Stimulated activated CD8-positive, alpha-beta memory T cell treated with anti-CD3 and anti-CD28 coated beads, Interleukin-7, amount 100 ng/mL, for 4 hours (primary cell): Measurements from ENCODE around the gene AKT1S1.
"Not testable (repeated sequence)": the region's sequence is repeated elsewhere in the genome, so short reads cannot be mapped to it uniquely, and the experiment has no call there.

Source experiments
- DNase-seq, 2 donors: peaks; one replicate each; pipeline ENCODE4 v3.0.0-alpha.2; 2020; ENCODE audit warnings: low read depth in 2 of 2

The AKT1S1 gene

GRCh38 chr19:49837009-49837310, 40.2 kb downstream of the AKT1S1 start:
- no peak for DNase-seq

DNA sequence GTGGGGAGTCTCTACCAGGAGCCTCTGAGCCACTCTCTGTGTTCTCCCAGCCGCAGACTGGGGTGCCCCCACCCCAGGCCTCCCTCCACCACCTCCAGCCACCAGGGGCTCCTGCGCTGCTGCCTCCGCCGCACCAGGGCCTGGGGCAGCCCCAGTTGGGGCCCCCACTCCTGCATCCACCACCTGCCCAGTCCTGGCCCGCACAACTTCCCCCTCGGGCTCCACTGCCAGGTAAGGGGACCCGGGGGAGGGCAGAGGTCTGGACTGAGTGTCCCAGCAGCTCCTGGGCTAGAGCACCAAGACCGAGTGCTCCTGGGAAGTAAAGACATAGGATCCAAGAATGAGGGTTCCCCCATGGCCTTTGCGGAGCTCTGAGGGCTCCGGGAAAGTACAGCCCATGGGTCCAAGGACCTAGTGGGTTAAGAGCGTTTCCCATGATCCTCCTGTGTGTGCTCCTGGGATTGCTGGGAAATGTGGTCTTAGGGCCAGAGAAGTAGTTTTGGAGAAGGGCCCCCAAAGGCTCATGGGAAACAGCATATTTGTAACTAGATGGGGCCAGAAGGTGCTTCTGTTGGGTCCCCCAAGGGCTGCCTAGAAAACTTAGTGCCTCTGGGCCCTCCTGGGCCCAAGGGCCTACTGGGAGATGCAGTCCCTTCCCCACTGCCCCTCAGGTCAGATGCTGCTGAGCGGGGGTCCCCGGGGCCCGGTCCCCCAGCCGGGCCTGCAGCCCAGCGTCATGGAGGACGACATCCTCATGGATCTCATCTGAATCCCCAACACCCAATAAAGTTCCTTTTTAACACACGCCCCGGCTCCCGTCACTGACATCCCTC, 40.8 kb downstream of the AKT1S1 start:
- DNase-seq: no peak

- no peak for DNase-seq
Observed at GRCh38 chr19:49835562-49835961, 41.6 kb downstream of the AKT1S1 start.

DNA sequence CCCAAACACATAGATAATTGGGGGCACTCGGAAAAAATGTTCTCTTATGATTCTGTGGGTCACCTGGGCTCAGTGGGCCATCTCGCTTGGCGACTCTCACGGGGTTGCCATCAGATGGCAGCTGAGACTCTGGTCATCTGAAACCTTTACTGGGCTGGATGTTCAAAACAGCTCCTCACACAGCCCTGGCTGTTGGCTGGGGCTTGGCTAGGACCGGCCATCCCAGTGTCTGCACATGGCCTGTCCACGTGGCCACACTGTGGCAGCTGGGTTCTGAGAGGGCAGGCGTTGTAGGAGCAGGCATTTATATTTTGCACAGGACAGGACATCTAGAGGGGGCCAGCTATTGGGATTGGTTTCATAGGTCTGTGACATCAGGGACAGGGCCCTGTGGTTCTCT, 43.6 kb downstream of the AKT1S1 start:
- DNase-seq: no peak

- no peak for DNase-seq
Observed at GRCh38 chr19:49832556-49832955, 44.6 kb downstream of the AKT1S1 start.

GRCh38 chr19:49831592-49831991, 45.6 kb downstream of the AKT1S1 start:
- no peak for DNase-seq

GRCh38 chr19:49830766-49831165, 46.4 kb downstream of the AKT1S1 start:
- DNase-seq: no peak

DNA sequence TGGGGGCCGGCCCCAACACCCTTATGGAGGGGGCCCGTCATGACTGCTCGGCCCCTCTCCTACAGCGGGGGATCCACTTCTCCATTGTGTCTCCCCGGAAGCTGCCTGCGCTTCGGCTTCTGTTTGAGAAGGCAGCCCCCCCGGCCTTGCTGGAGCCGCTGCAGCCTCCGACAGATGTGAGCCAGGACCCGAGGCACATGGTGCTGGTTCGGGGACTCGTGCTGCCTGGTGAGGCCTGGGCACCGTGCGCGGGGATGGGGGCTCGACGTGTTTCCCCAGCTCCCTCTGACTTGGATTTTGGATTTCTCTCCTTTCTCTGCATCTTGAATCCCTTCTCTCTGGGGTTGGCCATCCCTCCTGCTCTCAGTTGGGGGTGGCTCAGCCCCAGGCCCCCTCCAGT, 47.4 kb downstream of the AKT1S1 start:
- DNase-seq: no peak

- no peak for DNase-seq
Observed at GRCh38 chr19:49829200-49829599, 48.0 kb downstream of the AKT1S1 start.

DNA sequence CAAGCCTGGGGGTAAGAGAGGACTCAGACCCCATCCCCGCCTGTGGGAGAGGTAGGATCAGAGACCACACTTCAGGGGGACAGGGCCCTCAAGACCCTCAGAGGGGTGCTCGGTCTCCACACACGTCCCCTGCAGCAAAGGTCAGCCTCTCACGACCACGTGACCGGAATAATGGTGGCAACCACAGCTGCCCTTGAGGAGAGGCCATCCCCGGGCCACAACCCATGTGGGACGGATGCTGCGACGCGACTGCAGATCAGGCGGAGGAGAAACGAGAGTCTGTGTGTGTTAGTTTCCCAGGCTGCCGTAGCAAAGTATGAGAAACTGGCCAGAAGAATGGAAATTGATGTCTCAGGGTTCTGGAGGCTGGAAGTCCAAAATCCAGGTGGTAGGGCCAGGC, 50.1 kb downstream of the AKT1S1 start:
- no peak for DNase-seq

- no peak for DNase-seq
Observed at GRCh38 chr19:49824662-49825061, 52.5 kb downstream of the AKT1S1 start.

DNA sequence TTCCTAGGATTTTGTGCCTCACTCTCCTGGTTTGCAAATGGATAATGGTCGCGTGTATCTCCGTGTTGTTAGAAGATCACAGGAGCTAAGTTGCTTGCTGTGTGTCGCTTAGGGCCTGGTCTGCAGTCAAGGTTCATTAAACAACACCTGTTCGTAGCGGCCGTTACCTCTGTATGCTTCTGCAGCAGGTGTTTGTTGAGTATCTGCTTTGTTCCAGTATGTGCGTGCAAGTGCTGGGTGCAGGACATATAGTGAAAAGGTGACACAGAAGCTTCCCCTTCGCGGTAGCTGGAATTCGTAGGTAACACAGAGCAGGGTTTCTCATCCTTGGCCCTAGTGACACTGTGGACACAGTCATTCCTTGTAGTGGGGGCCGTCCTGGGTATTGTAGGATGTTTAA, 53.7 kb downstream of the AKT1S1 start:
- DNase-seq: no peak

DNA sequence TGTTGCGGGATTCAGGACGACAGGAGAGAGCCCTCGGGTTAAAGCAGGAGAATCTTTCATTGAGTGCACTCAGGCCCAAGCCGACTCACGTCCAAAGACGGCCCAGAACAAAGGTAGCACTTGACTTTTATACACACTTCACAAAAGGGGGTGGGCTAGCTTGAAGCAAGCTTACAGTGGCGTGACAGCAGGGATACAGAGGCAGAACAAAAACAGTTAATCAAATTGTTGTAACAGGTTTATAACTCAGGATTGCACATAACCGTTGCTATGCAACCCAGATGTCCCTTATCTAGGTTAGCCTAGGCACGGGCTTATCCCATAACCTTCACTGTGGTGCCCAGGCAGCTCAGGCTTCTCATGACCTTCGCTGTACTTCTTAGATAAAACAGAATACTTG, 57.0 kb downstream of the AKT1S1 start:
- no peak for DNase-seq

- not testable (repeated sequence) for DNase-seq
Observed at GRCh38 chr19:49819452-49820115, 57.6 kb downstream of the AKT1S1 start.
